Ishikawa (cell line): Measurements from ENCODE around the gene COMMD8.

Experiments
- CEBPB ChIP-seq: IDR thresholded peaks from 2 replicates; pipeline ENCODE4 v1.6.1; 2012
- CREB1 ChIP-seq: IDR thresholded peaks from 2 replicates; pipeline ENCODE4 v1.6.1; 2012; ENCODE audit warnings: low read depth
- EGR1 ChIP-seq: IDR thresholded peaks from 2 replicates; pipeline ENCODE4 v1.6.1; 2012
- EP300 ChIP-seq: IDR thresholded peaks from 2 replicates; pipeline ENCODE4 v1.6.1; 2012; ENCODE audit warnings: borderline replicate concordance
- FOXM1 ChIP-seq: IDR thresholded peaks from 2 replicates; pipeline ENCODE4 v1.6.1; 2012; ENCODE audit warnings: low read depth, borderline replicate concordance
- NFIC ChIP-seq: IDR thresholded peaks from 2 replicates; pipeline ENCODE4 v1.6.1; 2012
- RAD21 ChIP-seq: IDR thresholded peaks from 2 replicates; pipeline ENCODE4 v1.6.1; 2012; ENCODE audit warnings: low read depth
- TAF1 ChIP-seq: IDR thresholded peaks from 2 replicates; pipeline ENCODE4 v1.6.1; 2012; ENCODE audit warnings: low read depth, mild to moderate bottlenecking
- TCF12 ChIP-seq: IDR thresholded peaks from 2 replicates; pipeline ENCODE4 v1.6.1; 2012; ENCODE audit warnings: low read depth
- TEAD4 ChIP-seq: IDR thresholded peaks from 2 replicates; pipeline ENCODE4 v1.6.1; 2012
- YY1 ChIP-seq: IDR thresholded peaks from 2 replicates; pipeline ENCODE4 v1.6.1; 2012; ENCODE audit warnings: low read depth
- ZBTB7A ChIP-seq: IDR thresholded peaks from 2 replicates; pipeline ENCODE4 v1.6.1; 2012; ENCODE audit warnings: low read depth
- TF ChIP-seq, protein P1 (sequence below): IDR thresholded peaks from 2 replicates; pipeline ENCODE4 v1.6.1; 2012
- TF ChIP-seq, protein P2 (sequence below): IDR thresholded peaks from 2 replicates; pipeline ENCODE4 v1.6.1; 2012
- TF ChIP-seq, protein P3 (sequence below): IDR thresholded peaks from 2 replicates; pipeline ENCODE4 v1.6.1; 2012; ENCODE audit warnings: low read depth, mild to moderate bottlenecking

COMMD8 gene

DNA sequence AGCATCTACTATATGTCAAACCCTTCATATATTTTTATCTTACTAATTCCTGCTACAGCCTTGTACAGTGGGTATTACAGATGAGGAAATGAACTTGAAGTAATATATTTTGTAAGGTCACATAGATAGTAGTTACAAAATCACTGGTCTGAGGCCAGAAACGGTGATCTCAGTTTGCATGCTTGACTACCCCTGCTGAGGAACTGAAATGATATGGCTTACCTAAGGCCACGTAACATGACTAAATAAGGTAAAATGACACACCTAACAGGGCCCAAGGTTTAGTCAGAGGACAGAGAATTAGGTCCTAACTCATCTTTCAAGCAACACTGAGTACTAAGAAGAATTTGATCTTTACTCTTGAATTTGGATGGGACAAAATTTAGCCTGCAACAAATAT, 1.5 kb upstream of the COMMD8 start:
- TF ChIP-seq, protein P1, sequence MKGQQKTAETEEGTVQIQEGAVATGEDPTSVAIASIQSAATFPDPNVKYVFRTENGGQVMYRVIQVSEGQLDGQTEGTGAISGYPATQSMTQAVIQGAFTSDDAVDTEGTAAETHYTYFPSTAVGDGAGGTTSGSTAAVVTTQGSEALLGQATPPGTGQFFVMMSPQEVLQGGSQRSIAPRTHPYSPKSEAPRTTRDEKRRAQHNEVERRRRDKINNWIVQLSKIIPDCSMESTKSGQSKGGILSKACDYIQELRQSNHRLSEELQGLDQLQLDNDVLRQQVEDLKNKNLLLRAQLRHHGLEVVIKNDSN: no peak
- TF ChIP-seq EP300 (no peak), TCF12 (no peak), ZBTB7A (no peak), CEBPB (no peak), TAF1 (no peak), NFIC (no peak), YY1 (no peak), CREB1 (no peak), TEAD4 (no peak), EGR1 (no peak), RAD21 (no peak)
- TF ChIP-seq, protein P2, sequence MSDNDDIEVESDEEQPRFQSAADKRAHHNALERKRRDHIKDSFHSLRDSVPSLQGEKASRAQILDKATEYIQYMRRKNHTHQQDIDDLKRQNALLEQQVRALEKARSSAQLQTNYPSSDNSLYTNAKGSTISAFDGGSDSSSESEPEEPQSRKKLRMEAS: no peak
- TF ChIP-seq, protein P3, sequence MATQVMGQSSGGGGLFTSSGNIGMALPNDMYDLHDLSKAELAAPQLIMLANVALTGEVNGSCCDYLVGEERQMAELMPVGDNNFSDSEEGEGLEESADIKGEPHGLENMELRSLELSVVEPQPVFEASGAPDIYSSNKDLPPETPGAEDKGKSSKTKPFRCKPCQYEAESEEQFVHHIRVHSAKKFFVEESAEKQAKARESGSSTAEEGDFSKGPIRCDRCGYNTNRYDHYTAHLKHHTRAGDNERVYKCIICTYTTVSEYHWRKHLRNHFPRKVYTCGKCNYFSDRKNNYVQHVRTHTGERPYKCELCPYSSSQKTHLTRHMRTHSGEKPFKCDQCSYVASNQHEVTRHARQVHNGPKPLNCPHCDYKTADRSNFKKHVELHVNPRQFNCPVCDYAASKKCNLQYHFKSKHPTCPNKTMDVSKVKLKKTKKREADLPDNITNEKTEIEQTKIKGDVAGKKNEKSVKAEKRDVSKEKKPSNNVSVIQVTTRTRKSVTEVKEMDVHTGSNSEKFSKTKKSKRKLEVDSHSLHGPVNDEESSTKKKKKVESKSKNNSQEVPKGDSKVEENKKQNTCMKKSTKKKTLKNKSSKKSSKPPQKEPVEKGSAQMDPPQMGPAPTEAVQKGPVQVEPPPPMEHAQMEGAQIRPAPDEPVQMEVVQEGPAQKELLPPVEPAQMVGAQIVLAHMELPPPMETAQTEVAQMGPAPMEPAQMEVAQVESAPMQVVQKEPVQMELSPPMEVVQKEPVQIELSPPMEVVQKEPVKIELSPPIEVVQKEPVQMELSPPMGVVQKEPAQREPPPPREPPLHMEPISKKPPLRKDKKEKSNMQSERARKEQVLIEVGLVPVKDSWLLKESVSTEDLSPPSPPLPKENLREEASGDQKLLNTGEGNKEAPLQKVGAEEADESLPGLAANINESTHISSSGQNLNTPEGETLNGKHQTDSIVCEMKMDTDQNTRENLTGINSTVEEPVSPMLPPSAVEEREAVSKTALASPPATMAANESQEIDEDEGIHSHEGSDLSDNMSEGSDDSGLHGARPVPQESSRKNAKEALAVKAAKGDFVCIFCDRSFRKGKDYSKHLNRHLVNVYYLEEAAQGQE: no peak

DNA sequence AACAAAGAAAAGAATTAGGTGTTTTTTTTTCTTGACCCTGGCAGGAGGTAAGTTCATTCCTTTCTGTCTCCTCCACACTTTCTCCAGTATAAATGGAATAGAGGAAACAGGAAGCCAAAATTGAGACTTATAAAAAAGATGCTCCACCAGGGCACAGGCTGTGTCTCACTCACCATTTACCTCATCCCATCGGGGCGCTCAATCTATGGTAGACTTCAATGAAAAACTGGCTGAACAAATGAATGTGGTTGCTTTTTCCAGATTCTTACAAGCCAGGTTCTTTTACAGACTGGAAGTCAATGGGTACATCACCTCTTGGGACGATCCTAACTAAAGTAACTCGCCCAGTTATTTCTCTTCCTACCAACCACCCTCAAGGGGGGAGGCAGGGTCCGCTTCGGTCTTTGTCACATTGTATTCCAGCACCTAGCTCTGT, 685 bp downstream of the COMMD8 start:
- TF ChIP-seq TAF1 (no peak), TCF12 (no peak), EP300 (no peak), NFIC (no peak), ZBTB7A (no peak), CREB1 (no peak), FOXM1 (no peak), CEBPB (no peak), YY1 (no peak), TEAD4 (no peak)
- TF ChIP-seq, protein P2: no peak
- TF ChIP-seq, protein P1: no peak

DNA sequence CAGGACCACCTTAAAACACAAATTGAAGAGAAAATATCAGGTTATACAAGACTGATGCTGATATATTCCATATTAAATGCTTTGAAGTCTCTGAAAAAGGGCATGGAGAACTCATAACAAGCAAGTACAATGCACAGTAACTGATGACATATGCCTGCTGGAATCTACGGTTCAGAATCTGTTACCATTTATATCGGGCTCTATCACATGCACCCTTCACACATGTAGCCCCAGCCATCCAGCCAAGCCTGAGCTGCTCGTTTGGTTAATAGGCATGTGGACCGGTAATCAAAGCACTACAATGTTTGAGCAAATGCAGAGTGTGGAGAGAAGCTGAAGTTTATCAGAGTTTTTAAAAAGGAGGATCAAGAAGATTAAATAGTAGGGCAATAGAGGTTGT, 11.8 kb downstream of the COMMD8 start:
- TF ChIP-seq EP300: no peak
- no peak for TF ChIP-seq YY1
- TF ChIP-seq, protein P2: no peak
- TF ChIP-seq ZBTB7A: no peak
- TF ChIP-seq FOXM1: no peak
- TF ChIP-seq EGR1: no peak
- TF ChIP-seq RAD21: no peak
- no peak for TF ChIP-seq NFIC
- TF ChIP-seq TCF12: no peak
- TF ChIP-seq, protein P3: no peak
- TF ChIP-seq CEBPB: no peak
- TF ChIP-seq TAF1: no peak
- TF ChIP-seq, protein P1: no peak
- no peak for TF ChIP-seq TEAD4
- TF ChIP-seq CREB1: no peak

DNA sequence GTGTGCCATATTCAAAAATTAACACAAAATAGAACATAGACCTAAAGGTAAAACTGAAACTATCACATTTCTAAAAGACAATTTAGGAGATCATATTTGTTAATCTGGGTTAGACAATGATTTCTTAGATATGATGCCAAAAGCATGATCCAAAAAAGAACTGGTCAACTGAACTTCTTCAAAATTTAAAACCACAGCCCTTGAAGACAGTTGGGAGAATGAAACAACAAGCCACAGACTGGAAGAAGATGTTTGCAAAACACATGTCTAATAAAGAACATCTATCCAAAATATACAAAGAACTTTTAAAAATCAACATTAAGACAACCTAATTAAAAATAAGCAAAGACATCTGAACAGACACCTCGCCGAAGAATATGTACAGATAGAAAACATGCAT, 19.5 kb downstream of the COMMD8 start:
- TF ChIP-seq, protein P2: no peak
- no peak for TF ChIP-seq YY1
- no peak for TF ChIP-seq RAD21
- TF ChIP-seq, protein P1: no peak
- TF ChIP-seq EP300: no peak
- TF ChIP-seq, protein P3: no peak
- no peak for TF ChIP-seq TAF1
